CD4-positive, alpha-beta memory T cell (primary cell): ENCODE results near the gene PAM16. TPM values are rescaled to one million over a fixed set of nuclear protein-coding genes. Genes with fewer than 3 reads are reported as not detected.
A peak's percentile ranks its signal among the peaks of the same experiment; 100 is the strongest.

Source experiments
- CTCF ChIA-PET: fragments of 350-600 bp; sonication (Branson Sonifier 250); formaldehyde crosslinking; loops from one replicate; lab custom pipeline; 2021; ENCODE audit warnings: inconsistent platforms; ENCODE audit not compliant: partially characterized antibody; lab: Charles Lee
- POLR2A ChIA-PET: fragments of 350-600 bp; sonication (Branson Sonifier 250); formaldehyde crosslinking; loops from one replicate; lab custom pipeline; 2021; ENCODE audit not compliant: partially characterized antibody; lab: Charles Lee
- DNase-seq, 5 donors: peaks; one replicate each; pipeline versions ENCODE4 v3.0.0 to v3.0.0-alpha.2; 2020 to 2022; ENCODE audit warnings: mixed read lengths in 1 of 5
- H3K27ac ChIP-seq: one replicate; pipeline ENCODE4 v1.7.0; 2013; ENCODE audit warnings: low read depth, low read length
- H3K27me3 ChIP-seq: 2 replicates; pipeline ENCODE4 v1.7.0; 2013; ENCODE audit warnings: mild to moderate bottlenecking, low read length, moderate library complexity; ENCODE audit not compliant: insufficient read depth
- H3K36me3 ChIP-seq: 2 replicates; pipeline ENCODE4 v1.7.0; 2013; ENCODE audit warnings: mild to moderate bottlenecking, low read length, moderate library complexity; ENCODE audit not compliant: insufficient read depth
- H3K4me1 ChIP-seq: 2 replicates; pipeline ENCODE4 v1.7.0; 2013; ENCODE audit warnings: mild to moderate bottlenecking, low read length, moderate library complexity; ENCODE audit not compliant: insufficient read depth
- H3K4me3 ChIP-seq, 2 donors: one replicate each; pipeline ENCODE4 v1.7.0; 2013; ENCODE audit warnings: low read length in 2 of 2, mild to moderate bottlenecking in 1 of 2
- H3K9me3 ChIP-seq, 2 donors: one replicate each; pipeline ENCODE4 v1.7.0; 2013; ENCODE audit warnings: low read length in 2 of 2, control low read depth in 1 of 2; ENCODE audit not compliant: control insufficient read depth in 1 of 2
- H3K27ac Mint-ChIP-seq, 7 donors: one replicate each; pipeline ENCODE4 v1.8.0; 2020 to 2021; ENCODE audit warnings: mixed read lengths in 7 of 7, mild to moderate bottlenecking in 6 of 7, inconsistent platforms in 3 of 7, moderate library complexity in 3 of 7
- H3K27me3 Mint-ChIP-seq, 2 donors: one replicate each; pipeline ENCODE4 v1.8.0; 2020 to 2021; ENCODE audit warnings: mixed read lengths in 2 of 2
- H3K36me3 Mint-ChIP-seq, 2 donors: one replicate each; pipeline ENCODE4 v1.8.0; 2020 to 2021; ENCODE audit warnings: mixed read lengths in 2 of 2, inconsistent platforms in 1 of 2, mild to moderate bottlenecking in 1 of 2
- H3K4me1 Mint-ChIP-seq, 4 donors: one replicate each; pipeline ENCODE4 v1.8.0; 2020 to 2021; ENCODE audit warnings: mixed read lengths in 4 of 4, mild to moderate bottlenecking in 1 of 4
- H3K4me3 Mint-ChIP-seq, 8 donors: one replicate each; pipeline ENCODE4 v1.8.0; 2020 to 2021; ENCODE audit warnings: mixed read lengths in 8 of 8, mild to moderate bottlenecking in 7 of 8, moderate library complexity in 6 of 8, inconsistent platforms in 3 of 8
- H3K9me3 Mint-ChIP-seq, 8 donors: one replicate each; pipeline ENCODE4 v1.8.0; 2020 to 2021; ENCODE audit warnings: mixed read lengths in 8 of 8, mild to moderate bottlenecking in 5 of 8, inconsistent platforms in 3 of 8, moderate library complexity in 1 of 8
- intact Hi-C: fragments of 100-400 bp; cut with micrococcal nuclease; formaldehyde crosslinking; loops from one replicate; pipeline ENCODE4 v1.15.1; 2023
- polyA plus RNA-seq, 2 donors: library from polyadenylated mRNA; unstranded; fragments of 300-500 nt; fragmentation: Illumina TruSeq; gene quantifications; one replicate each; pipeline ENCODE4 v1.2.3, GENCODE V29; 2021
- total RNA-seq, 2 experiments: library from RNA; stranded (reverse); gene quantifications; one replicate each; pipeline ENCODE4 v1.2.3, GENCODE V29; 2021

The PAM16 gene
- total and polyA plus RNA-seq, 4 experiments from 2014 or later = 34.6 to 54.8 (median 36.7) TPM

GRCh38 chr16:4383591-4384444 lies 32.7 kb upstream of the PAM16 start:
- H3K4me1 Mint-ChIP-seq = peaks cover 1 to 14% (median 3%) of the 10 kb centered on the region in 4 donors
- Histone ChIP-seq H3K9me3 (no peaks in the 10 kb centered on the region), H3K27me3 (no peaks in the 10 kb centered on the region), H3K36me3 (peaks cover 44% of the 10 kb centered on the region), H3K27ac (no peak overlapping the region), H3K4me1 (no peaks in the 10 kb centered on the region), H3K4me3 (no peak overlapping the region)
- H3K9me3 Mint-ChIP-seq = no peaks in the 10 kb centered on the region
- H3K36me3 Mint-ChIP-seq = peaks cover 7 to 53% of the 10 kb centered on the region in 2 donors
- H3K4me3 Mint-ChIP-seq = peak overlapping the region in 1 of 8 donors; percentile 25
- ChIA-PET POLR2A (no interaction called here), CTCF (interaction anchor here (0.7 kb wide), 1 partner anchor 19 kb away, joined by 3 read pairs; no protein-coding TSS in a partner anchor)
- no peaks in the 10 kb centered on the region for H3K27me3 Mint-ChIP-seq
- peak overlapping the region in 2 of 7 donors; percentile 22 to 88 for H3K27ac Mint-ChIP-seq
- intact Hi-C loops = no loop called here
- DNase-seq = no peak

GRCh38 chr16:4382795-4383357 lies 31.8 kb upstream of the PAM16 start:
- intact Hi-C loops = no loop called here
- no peaks in the 10 kb centered on the region for H3K27me3 Mint-ChIP-seq
- Histone ChIP-seq H3K4me1 (no peaks in the 10 kb centered on the region), H3K27me3 (no peaks in the 10 kb centered on the region), H3K9me3 (no peaks in the 10 kb centered on the region), H3K4me3 (no peak overlapping the region), H3K36me3 (peaks cover 37% of the 10 kb centered on the region), H3K27ac (no peak overlapping the region)
- peaks cover 2 to 16% (median 6%) of the 10 kb centered on the region in 4 donors for H3K4me1 Mint-ChIP-seq
- no peak overlapping the region for H3K4me3 Mint-ChIP-seq
- ChIA-PET CTCF (no interaction called here), POLR2A (no interaction called here)
- DNase-seq = no peak
- peak overlapping the region in 1 of 7 donors; percentile 88 for H3K27ac Mint-ChIP-seq
- no peaks in the 10 kb centered on the region for H3K9me3 Mint-ChIP-seq
- H3K36me3 Mint-ChIP-seq = peaks cover 7 to 51% of the 10 kb centered on the region in 2 donors

- no peak for DNase-seq
- Histone ChIP-seq H3K27me3 (no peaks in the 10 kb centered on the region), H3K9me3 (no peaks in the 10 kb centered on the region), H3K36me3 (peaks cover 33% of the 10 kb centered on the region), H3K4me1 (peaks cover 3% of the 10 kb centered on the region), H3K4me3 (no peak overlapping the region), H3K27ac (no peak overlapping the region)
- H3K9me3 Mint-ChIP-seq = peaks cover 0 to 2% (median 0%) of the 10 kb centered on the region in 8 donors
- POLR2A ChIA-PET = no interaction called here
- peaks cover 4 to 23% (median 9%) of the 10 kb centered on the region in 4 donors for H3K4me1 Mint-ChIP-seq
- H3K4me3 Mint-ChIP-seq = no peak overlapping the region
- intact Hi-C loops = no loop called here
- peak overlapping the region in 2 of 7 donors; percentile 42 to 88 for H3K27ac Mint-ChIP-seq
- CTCF ChIA-PET = no interaction called here
- no peaks in the 10 kb centered on the region for H3K27me3 Mint-ChIP-seq
- H3K36me3 Mint-ChIP-seq = peaks cover 7 to 52% of the 10 kb centered on the region in 2 donors
These were observed 31.0 kb upstream of the PAM16 start for GRCh38 chr16:4381935-4382794.

GRCh38 chr16:4381072-4381934 lies 30.2 kb upstream of the PAM16 start:
- Histone ChIP-seq H3K4me3 (no peak overlapping the region), H3K27ac (no peak overlapping the region), H3K36me3 (peaks cover 24% of the 10 kb centered on the region), H3K27me3 (no peaks in the 10 kb centered on the region), H3K4me1 (peaks cover 3% of the 10 kb centered on the region), H3K9me3 (no peaks in the 10 kb centered on the region)
- H3K27me3 Mint-ChIP-seq = no peaks in the 10 kb centered on the region
- ChIA-PET CTCF (interaction anchor here (0.6 kb wide), 1 partner anchor 107 kb away, joined by 3 read pairs; no protein-coding TSS in a partner anchor), POLR2A (no interaction called here)
- peaks cover 0 to 2% (median 0%) of the 10 kb centered on the region in 8 donors for H3K9me3 Mint-ChIP-seq
- peaks cover 4 to 48% of the 10 kb centered on the region in 2 donors for H3K36me3 Mint-ChIP-seq
- H3K27ac Mint-ChIP-seq = peak overlapping the region in 2 of 7 donors; percentile 36 to 88
- intact Hi-C loops = no loop called here
- no peak for DNase-seq
- peak overlapping the region in 1 of 8 donors; percentile 26 for H3K4me3 Mint-ChIP-seq
- H3K4me1 Mint-ChIP-seq = peaks cover 4 to 23% (median 13%) of the 10 kb centered on the region in 4 donors

GRCh38 chr16:4380119-4381063 lies 29.3 kb upstream of the PAM16 start:
- ChIA-PET POLR2A (interaction anchor here (1.2 to 1.3 kb wide), 2 partner anchors 15 to 33 kb away, joined by 3 to 4 read pairs; no protein-coding TSS in a partner anchor), CTCF (interaction anchor here (0.6 kb wide), 1 partner anchor 106 kb away, joined by 3 read pairs; no protein-coding TSS in a partner anchor)
- Mint-ChIP-seq H3K27ac (peak overlapping the region in 3 of 7 donors; percentile 10 to 82 (median 46)), H3K9me3 (peaks cover 0 to 2% (median 0%) of the 10 kb centered on the region in 8 donors), H3K4me1 (peaks cover 7 to 26% (median 17%) of the 10 kb centered on the region in 4 donors), H3K36me3 (peaks cover 4 to 44% of the 10 kb centered on the region in 2 donors), H3K4me3 (peak overlapping the region in 1 of 8 donors; percentile 28), H3K27me3 (no peaks in the 10 kb centered on the region)
- Histone ChIP-seq H3K27ac (no peak overlapping the region), H3K9me3 (no peaks in the 10 kb centered on the region), H3K36me3 (peaks cover 17% of the 10 kb centered on the region), H3K27me3 (no peaks in the 10 kb centered on the region), H3K4me1 (peaks cover 3% of the 10 kb centered on the region), H3K4me3 (no peak overlapping the region)
- intact Hi-C loops = no loop called here
- DNase-seq = no peak
